Limb (tissue), 2 donors: ENCODE measurements around the gene MGAT4B.

ENCODE experiments used
- DNase-seq, 2 donors: peaks; one replicate each; pipeline ENCODE4 v3.0.0-alpha.2; 2016; ENCODE audit errors: extremely low spot score in 2 of 2

The MGAT4B gene

DNA sequence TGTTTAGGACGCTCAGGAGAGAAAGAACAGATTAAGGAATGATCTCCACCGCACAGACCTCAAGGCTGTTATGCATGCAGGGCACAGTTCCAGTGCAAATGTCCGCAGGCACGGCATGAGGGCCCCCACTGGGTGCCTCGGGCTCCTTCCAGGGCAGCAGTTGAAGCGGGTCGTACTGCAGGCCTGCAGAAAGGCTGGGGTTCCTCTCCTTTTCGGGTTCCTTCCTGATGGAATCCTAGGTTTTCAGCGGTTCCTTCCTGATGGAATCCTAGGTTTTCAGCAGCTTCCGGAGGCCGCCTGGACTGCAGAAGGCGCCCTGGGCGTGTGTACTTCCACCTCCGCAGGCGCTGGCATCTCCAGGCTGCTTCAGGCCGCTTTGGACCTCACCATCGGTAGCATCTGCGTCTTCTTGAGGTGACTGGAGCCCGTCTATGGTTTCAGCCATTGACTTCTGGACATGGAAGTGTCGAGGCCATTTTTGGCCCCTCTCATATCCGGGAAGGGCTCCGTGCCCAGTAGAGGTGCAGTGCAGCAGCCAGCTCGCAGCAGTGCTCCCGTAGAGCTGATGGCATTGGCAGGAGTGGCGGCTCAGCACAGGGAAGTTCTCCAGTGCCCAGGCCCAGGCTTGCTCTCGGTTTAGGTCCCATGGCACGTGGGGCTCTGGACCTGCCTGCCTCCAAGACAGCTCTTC lies 5.6 kb upstream of the MGAT4B start:
- DNase-seq = no peak

DNA sequence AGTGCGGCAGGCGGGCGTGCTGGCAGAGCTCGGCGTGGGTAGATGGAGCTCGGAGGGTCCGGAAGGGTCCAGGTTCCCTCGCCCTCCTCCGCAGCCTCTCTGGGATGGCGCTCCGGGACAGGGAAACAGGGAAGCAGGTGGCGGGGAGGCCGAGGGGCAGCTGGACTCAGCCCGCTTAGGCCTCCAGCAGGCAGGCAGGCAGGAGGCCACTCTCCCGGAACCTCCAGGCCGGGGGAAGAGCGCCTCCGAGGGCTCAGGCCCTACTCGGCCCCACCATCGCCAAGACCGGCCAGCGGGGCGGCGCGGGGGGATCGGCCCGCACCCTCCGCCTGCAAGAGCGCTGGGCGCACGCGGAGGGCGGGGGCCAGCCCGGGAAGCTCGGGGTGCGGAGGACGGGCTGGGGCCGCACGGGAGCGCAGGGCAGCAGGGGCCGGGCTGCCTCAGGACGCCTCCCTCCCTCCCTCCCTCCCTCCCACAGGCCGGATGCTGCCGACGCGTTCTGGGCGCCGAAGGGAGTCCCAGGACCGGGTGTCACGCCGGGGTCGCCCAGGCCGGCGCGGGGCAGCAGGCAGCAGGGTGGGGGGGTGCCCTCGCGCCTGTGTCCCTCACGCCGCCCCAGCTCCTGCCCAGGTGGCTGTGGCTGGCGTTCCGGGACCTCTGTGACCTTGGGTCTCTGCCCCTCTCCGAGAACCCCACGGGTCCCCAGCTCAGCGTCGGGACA lies 977 bp downstream of the MGAT4B start:
- DNase-seq = peak in 1 of 2 donors; percentile 70

DNA sequence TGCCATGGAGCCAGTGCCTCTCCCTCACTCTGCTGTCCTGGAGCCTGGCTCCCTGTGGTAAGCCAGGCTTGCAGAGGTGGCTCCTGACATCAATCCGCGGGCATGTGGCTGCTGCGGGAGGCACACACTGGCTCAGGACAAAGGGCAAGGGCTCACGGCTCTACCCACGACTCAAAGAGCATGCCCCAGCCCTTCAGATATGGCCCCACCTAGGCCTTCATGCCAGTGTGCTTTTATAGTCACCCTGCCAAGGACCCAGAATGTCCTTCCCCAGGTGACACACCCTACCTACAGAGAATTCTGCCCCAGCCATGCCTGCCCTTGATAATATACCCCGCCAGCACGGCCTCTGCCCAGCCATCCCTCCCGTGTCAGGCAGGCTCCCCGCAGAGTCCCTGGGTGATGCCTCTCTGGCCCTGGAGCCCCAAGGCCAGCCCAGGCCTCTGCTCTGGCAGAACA lies 1.6 kb downstream of the MGAT4B start:
- DNase-seq = no peak

DNA sequence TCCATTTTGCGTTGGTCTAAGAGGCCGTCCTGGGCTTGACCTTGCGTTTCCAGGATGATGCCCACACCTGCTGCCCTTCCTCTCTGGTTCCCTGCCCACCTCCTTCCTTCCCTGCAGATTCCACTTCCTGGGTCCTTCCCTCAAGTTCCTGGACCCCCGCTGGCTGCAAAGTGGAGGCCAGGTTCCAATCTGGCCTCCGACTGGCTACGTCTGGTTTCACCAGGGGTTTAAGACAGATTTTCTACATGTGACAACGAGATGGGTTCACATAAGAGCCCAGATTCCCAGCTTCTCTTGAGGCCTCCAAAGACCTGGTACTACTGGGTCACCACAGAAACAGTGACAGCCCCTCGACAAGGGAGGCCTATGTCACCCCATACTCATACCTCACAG lies 2.1 kb downstream of the MGAT4B start:
- no peak for DNase-seq

DNA sequence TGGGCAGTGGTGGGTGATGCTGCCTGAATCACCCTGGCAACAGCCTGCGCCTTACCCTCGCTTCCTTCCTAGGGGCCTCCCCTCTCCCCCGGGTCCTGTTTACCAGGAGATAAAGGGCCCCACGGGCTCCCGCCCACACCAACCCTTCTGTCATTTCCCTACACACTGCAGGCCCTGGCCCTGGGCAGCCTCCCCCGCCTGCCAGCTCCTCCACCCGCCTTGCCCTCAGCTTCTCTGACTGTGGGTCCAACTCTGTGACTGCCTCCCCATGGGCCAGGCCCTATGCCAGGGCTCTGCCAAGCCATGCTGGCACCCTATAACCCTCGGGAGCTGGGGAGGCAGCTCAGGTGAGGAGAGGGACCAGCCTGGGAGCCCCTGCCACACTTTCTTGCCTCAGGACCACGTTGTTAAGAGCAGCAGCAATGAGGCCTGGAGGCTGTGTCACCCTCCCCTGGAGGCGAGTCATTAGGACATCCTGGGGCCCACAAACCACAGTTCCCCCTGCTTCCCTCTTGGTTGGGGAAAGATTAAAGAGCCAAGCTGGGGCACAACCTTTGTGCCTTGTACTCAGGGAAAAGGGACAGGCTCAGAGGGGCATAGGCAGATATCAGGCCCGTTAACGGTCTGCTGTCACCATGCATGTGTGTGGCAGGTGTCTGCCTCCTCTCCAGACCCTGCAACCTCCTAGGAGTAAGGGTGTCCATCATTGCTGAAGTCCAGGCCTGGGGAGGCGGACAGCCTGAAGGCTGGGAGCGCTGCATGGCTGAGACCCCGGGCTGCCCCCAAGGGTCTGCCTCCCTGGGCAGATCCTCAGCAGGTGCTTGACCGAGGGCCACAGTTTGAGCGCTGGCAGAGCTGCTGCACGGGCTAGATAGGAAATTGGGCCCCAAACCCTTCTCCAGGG lies 2.8 kb downstream of the MGAT4B start:
- DNase-seq = no peak

DNA sequence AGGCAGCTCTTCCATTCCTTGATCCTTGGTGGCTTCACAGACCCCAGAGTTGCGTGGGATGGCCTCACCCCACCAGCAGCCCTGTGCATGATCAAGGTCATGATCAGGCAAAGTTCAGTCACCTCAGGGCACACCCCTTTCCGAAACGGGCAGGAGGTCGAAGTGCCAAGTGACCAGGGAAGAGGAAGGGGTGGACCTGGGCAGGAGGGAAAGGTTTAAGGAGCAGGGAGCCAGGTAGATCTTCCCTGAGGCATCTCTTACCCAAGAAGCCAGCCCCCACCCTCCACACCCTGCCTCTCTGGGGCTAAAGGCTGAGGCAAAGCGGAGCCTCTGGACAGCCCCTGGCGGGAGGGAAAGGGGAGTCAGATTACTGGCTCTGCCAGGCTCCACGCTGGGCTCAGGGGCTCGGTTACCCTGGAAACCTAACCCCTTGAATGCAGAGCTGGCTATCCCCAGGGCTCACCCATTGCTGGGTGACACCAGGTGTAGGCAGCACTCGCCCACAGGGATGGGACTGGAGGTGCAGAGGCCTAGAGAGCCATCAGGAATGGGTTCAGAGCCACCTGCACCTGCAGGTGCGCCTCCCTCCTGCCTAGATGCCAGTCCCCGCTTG lies 3.6 kb downstream of the MGAT4B start:
- DNase-seq = no peak

DNA sequence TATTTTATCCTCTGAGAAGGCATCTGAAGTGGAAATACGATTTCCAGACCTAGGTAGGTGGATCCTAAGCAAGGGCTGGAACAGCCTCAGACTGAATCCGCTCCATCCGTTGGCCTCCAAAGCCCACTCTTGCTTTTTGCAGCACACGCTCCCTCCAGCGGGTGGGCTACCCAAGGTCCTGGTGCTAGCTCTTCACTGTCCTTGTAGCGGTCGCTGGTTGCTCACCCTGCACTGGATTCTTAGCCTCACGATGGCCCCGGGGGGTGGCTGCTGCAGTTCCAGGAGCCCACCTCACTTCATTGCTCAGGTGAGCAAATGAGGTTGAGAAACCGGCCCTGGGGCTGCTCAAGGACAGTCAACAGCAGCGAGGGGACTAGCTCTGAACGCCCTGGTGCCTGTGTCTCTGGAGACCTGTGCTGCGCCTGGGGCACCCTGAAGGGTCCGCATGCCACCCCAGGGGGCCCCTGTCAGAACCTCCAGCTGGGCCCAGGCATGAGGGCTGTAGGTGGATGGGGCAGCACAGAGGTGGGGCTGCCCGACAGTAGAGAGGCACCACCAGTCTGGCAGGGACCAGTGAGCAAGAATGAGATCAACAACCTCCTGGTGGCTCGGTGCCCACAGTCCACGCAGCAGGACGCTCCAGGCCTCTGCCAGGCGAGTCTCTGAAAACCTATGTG lies 4.3 kb downstream of the MGAT4B start:
- no peak for DNase-seq

DNA sequence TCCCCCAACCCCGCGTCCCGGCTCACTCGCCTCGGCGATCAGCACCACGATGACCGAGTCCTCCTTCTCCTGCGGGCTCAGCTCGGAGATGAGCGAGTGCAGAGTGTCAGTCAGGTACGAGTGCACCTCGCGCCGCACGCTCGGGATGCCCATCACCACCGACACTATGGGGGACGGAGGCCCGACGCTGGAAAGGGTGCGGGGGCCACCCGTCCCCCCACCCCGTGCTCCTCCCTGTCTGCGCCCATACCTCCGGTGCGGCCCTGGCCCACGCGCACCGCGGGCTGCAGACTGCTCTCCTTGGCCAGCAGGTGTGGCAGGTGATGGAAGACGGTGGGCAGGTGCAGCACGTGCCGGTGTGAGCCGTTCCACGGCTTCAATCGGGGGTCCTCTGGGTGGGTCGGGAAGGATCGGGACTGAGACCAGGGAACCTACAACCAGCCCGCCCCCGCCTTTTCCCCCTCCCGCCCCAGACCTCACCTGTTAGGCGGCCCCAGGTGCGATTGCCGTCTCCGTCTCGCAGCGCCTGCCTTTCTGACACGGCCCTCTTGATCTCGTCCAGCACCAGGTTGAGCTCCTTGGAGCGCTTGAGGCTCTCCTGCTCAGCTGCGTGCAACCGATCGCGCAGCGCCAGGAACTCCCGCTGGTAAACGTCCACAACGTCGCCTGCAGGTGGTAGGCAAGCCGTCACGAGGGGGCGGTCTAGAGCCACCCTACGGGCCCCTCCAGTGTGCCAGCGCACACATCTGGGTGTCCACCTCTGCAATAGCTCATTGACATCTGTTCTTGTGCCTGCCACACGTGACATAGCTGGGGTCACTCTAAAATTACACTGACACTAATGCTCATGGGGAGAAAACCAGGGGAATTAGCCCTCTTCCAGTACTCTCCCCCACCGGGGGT lies 5.1 kb downstream of the MGAT4B start:
- DNase-seq = peak; percentile 44 to 82

DNA sequence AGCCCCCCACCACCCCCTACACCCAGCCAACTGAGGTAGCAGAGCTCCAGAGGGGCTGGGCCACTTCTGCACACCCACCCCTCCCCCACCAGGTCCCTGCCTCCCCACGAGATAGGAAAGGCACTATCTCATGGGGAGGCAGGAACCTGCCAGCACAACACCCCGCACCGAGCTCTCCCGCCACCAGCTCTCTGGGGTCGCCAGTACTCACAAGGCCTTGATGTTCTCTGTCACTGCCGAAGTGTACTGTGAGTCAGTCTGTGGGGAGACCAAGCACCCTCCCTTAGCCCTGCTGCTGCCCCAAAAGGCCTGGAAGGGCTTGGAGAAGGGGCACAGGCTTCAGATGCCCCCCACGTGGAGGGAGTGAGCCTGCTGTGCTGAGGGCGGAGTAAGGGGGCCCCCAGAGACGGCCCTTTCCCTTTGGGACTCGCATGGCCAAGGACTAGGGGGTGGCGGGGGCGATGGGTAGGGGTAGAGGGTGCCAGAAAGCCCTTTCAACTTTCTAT lies 5.9 kb downstream of the MGAT4B start:
- DNase-seq = no peak

DNA sequence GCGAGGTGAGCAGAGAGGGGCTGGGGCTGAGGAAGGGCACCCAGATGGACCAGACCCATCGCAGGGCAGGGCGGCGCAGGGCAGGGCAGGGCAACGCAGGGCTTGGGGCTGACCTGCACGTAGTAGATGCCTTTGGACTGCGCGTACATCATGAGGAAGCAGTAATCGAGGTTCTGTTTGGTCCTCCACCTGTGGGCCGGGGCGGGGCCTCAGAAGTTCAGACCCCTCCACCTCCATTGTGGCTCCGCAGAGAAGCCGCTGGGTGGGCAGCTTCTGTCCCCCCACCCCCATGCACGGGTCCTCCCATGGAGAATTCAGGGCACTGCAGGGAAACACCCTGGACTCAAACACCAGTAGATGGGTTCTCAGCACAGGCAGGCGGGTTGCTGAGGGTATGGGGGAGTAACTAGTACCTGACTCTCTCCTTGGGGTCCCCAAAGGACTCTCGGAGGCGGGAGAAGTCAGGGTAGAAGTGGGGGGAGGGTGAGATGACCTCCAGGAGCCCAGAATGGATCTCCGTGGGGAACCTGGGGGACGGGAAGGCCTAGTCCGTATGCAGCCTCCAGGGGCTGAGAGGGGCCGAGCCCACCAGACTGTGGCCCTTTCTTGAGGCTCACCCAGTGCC lies 6.5 kb downstream of the MGAT4B start:
- DNase-seq = no peak

DNA sequence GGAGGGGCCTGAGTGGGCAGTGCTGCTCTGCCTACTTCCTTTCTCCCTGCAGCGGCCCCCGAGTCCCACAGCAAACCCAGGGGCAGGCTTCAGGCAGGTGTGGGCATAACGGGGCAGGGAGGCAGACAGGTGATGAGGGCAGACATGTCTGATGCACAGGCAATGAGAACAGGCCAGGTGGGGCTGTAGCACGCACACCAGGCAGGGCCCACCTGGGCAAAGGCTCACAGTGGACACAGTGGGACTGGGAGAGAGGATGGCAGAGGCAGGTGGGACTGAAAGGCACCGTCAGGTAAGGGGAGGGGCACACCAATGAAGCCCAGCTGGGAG lies 7.1 kb downstream of the MGAT4B start:
- no peak for DNase-seq

DNA sequence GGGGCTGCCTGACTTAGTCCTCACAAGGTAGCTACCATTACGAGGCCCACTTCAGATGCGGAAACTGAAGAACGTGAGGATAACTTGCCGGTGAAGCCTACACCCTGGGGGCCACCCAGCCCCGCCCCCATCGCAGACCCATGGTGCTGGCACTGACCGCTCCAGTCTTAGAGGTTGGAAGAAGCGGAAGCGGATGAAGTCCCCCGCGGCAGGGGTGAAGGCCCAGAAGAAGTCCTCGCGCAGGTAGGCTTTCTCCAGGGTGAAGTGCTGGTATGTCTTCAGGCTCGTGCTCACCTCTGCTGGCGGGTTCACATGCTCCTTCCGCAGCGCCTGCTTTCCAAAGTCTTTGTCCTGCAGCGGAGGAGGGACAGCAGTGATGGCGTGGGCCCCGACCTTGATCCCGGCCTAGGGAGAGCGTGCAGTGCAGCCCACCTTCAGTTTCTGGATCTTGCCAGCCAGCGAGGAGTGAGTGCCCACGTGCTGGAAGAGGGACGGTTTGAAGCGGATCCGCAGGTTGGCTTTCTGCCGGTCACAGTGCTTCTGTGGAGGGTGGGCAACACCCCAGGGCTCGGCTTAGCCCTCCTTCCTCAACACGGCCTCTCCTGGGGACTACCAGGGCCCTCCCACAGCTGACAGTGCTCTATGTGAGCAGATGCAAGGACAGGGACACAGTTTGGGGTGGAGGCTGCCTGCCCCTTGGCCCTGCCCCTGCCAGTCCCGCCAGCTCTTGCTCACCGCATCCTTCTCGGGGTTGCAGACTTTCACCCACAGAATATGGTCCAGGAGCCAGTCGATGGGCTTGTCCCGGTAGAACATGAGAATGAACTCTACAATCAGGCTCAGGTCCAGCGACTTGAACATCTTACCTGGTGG lies 7.7 kb downstream of the MGAT4B start:
- no peak for DNase-seq

DNA sequence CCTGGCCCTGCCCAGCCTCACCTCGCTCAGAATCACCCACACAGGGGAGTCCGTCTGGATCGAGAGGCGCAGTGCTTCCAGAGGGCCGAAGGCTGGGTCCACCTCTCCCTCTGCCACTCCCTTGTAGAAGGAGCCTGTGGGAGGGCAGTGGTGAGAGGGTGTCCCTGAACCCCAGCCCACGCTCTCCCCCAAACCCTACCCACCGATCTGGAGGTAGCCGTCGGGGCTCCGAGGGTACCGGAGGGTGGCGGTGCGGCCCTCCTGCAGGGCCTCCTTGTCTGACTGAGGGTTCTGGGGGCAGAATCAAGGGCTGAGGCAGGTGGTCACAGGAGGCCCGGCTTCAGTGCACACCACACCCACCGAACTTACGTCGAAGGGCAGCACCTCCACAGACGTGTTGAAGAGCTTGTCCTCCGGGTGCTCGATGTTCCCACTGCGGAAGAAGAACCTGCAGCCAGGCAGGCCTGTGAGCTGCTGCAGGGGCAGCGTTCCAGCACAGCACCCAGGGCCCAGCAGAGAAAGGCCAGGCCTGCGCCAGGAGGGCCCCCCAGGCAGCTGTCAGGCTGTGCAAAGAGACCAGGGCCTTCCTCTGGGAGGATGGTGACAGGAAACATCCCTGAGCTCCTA lies 8.4 kb downstream of the MGAT4B start:
- DNase-seq = no peak

DNA sequence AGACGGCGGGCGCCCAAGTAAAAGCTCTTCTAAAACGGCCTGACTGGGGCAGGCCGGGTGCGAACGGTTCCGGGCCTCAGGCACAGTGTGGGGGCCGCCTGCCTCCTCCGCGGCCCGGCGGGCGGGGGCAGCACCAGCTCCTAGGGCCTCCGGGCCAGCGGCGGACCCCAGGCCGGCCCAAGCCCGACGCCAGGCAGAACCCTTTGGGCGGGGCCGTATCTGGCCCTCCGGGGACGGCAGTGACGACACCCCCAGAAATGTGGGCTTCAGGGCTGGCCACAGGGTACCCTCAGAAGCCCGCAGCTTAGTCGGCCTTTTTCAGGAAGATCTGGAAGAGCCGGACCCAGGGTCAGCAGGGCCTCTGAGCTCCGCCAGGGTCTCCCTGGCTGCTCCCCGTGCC lies 8.9 kb downstream of the MGAT4B start:
- no peak for DNase-seq

DNA sequence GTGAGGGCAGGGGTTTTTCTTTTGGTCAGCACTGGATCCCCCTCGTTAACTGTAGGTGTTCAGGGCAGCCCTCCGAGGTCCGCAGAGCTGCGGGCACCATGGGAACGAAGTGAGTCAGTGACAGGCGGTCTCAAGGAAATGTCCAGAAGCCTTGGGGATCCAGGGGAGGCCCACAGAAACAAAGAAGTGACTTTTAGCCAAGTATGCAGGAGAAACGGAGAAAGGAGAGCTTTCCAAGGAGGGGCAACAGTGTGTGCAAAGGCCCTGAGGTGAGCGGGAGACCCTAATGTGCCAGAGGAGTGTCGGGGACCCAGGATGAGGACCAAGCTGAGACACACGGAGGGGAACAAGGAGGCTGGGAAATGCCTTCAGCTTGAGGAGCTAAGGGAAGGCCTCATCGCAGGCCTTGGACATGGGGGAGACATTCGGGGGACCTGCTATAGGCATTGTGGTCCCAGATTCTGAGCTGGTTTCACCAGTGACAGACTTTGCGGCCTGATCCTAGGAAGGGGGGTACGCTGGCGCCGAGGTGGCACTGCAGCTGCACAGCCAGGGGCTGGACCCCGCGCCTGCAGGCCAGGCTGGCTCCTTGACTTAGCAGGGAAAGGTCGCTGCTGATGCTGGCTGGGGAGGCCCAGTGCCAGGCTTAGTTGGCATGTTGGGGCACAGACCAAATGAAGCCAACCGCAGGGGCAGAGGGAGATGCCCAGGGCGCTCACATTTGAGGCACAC lies 9.6 kb downstream of the MGAT4B start:
- DNase-seq = no peak

DNA sequence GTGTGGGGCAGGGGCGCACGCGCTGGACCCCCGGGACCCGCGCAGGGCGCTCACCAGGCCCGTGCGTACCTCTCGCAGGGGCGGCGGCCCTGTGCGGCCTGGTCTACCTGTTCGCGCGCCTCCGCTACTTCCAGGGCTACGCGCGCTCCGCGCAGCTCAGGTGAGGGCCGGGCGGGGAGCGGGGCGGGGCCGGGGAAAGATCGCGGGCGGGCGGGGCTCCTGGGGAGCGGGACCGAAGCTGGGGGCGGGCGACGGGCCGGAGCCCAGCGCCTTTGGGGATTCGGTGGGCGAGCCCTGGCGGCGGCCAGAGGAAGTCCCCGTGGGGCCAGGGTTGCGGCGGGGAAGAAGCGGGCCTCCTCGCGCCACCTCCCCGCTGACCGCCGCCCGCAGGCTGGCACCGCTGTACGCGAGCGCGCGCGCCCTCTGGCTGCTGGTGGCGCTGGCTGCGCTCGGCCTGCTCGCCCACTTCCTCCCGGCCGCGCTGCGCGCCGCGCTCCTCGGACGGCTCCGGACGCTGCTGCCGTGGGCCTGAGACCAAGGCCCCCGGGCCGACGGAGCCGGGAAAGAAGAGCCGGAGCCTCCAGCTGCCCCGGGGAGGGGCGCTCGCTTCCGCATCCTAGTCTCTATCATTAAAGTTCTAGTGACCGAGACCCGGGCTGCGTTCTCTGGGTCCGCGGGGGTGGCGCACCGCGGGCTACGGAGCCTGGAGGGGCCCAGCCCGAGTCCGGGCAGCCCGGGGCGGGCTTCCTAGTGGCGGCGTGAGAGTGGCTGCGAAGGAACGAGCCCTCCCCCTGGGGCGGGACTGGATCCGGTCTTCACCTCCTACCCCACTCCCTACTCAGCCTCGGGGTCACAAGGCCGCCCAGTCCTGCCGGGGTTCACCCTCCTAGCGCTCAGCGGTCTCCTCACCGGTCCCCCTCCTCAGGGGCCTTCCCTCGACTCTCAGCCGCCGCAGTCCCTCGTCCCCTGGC lies 10.5 kb downstream of the MGAT4B start:
- DNase-seq = peak; percentile 62 to 85
